ENCODE measurements around the gene CASKIN1.

- TF ChIP-seq ZNF274 (IDR thresholded peaks at IDR 0.05; ENCODE audit: low read depth, low read length) (no peak), SUZ12 (IDR thresholded peaks at IDR 0.05; ENCODE audit: extremely low read depth, insufficient read depth, insufficient read length) (no peak)
Observed at GRCh38 chr16:2160915-2161551, 35.4 kb downstream of the CASKIN1 start.

All from NT2/D1 (cell line).